GM21367 (cell line): ENCODE measurements around the gene APLN.

Experiments
- ATAC-seq: cut with Tn5 transposase; IDR thresholded peaks from one replicate; pipeline ENCODE4 v1.9.1; 2021; ENCODE audit not compliant: unreplicated experiment

The APLN gene

GRCh38 chrX:129599499-129599898, 55.3 kb downstream of the APLN start:
- no peak for ATAC-seq

- ATAC-seq: no peak
Observed at GRCh38 chrX:129597905-129598304, 56.9 kb downstream of the APLN start.

DNA sequence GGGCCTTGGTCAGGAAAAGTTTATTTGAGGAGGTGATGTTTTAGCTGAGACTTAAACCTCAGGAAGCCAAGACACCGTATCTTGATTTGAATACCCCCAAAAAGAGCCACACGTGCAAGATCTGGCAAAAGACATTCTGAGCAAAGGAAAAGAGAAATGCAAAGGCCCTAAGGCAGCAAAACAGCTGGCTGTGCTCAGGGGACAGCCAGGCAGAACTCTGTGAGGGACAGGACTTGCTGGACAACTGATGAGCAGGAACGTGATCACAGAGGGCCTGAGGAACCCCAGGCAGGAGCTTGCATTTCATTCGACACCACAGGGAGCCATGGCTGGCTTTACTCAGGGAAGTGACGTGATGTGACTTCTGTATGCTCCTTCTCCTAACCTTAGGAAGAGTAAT, 58.7 kb downstream of the APLN start:
- no peak for ATAC-seq
